ENCODE measurements around the gene PYHIN1.

The PYHIN1 gene

DNA sequence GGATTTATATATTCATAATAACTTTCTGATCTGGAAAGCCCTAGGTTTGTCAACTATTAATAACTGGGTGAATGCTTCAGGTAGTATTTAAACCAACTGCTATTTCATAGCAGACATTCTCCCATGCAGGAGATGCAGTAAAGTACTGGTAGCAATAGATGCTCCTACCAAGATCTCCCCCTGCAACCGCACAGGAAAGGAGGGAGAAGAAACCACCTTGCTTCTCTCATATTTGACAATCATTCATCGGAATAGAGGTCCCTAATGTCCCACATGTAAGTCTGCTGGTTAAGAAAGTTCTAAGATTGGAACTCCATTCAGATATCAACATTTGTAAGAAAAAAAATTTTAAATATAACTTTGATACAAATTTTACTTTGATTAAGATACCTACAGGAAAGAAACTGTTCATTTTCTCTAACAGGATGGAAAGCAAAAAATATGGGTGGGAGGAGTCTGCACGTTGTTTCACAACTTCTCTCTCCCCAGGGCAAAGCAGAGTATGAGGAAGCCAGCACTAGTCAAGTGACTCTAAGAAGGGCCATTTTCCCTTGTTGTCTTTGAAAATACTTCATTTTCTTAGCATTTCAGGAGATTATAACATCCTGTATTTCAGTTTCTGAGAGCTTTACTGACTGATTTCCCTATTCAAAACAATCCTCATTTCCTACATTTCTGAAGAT is at the start of gene PYHIN1:
Gene PYHIN1 (plus strand): TSS at position 498 of the 683 bp plus-strand sequence. CDS start 5,359 bp downstream, outside the sequence.
- peak in 1 of 2 donors; percentile 28 for DNase-seq

DNA sequence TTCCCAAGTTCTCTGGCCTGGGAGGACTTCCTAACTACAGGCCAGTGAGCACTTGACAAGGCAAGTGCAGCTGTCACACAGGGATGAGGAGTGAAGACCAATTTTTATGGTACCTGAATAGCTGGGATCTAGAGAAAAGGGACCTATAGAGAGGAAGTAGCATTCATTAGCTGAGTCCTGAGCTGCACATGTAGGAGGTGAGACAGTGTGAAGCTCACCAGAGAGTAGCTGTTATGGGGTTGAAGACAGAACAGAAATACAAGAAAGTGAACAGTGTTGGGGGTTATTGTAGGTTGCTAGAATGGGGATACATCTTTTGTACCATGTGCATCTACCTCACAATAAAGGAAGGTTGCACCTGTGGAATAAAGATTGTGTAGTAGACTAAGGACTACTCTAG is 37.7 kb upstream of the PYHIN1 start:
- no peak for DNase-seq

- DNase-seq = no peak
Measured at GRCh38 chr1:158898722-158899121, 32.6 kb upstream of the PYHIN1 start.

GRCh38 chr1:158901623-158902022 is 29.7 kb upstream of the PYHIN1 start:
- DNase-seq = no peak

- DNase-seq = no peak
Measured at GRCh38 chr1:158916085-158916484, 15.3 kb upstream of the PYHIN1 start.

DNA sequence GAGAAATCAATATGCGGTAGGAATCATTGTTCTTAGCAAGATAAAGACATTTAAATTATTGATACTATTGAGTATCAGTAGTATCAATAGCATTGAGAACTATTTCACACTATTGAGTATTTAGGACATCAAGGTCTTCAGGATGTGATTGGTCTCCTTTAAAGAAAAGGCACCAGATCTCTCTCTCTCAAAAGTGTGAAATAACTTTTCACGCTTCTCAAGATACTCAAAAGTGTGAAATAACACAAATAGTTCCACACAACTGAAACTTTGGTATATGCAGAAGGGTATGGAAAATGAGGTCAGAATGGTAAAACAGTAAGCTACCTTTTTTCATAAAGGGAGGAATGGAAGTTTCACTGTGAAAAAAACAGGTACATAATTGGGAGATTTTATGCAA is 6.7 kb upstream of the PYHIN1 start:
- no peak for DNase-seq

GRCh38 chr1:158930504-158930903 is 848 bp upstream of the PYHIN1 start:
- DNase-seq = peak; percentile 17 to 32

DNA sequence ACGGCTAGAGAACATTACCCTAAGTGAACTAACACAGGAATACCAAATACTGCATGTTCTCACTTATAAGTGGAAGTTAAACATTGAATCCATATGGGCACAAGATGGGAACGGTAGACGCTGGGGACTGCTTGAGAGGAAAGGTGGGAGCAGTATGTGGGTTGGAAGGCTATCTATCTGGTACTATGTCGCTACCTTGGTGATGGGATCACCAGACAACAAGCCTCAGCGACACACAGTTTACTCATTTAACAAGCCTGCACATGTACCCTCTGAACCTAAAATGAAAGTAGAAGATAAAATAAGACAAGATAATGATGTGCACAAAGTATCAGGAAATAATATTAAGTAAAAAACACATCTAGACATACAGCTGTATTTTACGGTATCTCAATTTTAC is 819 bp downstream of the PYHIN1 start:
- DNase-seq = peak in 1 of 2 donors; percentile 22

GRCh38 chr1:158933621-158934020 is 2.3 kb downstream of the PYHIN1 start:
- no peak for DNase-seq

DNA sequence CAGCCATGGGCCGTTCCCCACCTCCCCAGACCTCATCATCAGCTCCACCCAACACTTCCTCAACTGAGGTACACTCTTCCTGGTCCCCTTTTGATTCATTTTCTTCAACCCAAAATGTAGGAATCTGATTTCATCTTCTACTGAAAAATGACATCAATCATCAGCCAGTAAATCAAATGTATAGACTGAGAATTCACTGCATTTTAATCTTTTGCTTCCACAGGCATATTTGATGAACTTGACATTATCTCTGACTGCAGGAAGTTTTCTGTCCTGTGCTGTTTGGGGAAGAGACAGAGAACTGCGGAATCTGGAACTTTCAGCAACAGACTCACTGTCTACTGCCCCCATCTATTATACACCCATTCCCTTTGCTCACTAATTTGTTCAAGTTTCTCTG is 7.8 kb downstream of the PYHIN1 start:
- DNase-seq = no peak

- no peak for DNase-seq
Measured at GRCh38 chr1:158941317-158941716, 10.0 kb downstream of the PYHIN1 start.

GRCh38 chr1:158942490-158942889 is 11.1 kb downstream of the PYHIN1 start:
- DNase-seq = no peak

GRCh38 chr1:158943059-158943458 is 11.7 kb downstream of the PYHIN1 start:
- DNase-seq = no peak

DNA sequence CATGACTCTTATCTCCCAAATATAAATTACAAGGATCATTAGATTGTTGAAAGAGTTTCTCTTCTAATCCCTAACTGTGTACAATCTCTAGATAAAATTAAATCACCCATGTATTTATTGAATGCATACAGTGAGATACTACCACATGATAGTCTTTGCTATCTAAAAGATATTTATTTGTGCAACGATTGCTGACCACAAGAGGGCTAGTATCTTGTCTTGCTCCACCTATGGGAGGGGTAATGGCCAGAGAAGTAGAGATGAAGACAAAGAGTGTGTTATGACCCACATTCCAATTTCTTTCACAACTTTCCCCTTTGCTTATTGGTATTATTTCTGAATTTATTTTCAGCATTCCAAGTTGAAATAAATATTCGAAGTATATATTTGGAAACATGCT is 13.7 kb downstream of the PYHIN1 start:
- no peak for DNase-seq

DNA sequence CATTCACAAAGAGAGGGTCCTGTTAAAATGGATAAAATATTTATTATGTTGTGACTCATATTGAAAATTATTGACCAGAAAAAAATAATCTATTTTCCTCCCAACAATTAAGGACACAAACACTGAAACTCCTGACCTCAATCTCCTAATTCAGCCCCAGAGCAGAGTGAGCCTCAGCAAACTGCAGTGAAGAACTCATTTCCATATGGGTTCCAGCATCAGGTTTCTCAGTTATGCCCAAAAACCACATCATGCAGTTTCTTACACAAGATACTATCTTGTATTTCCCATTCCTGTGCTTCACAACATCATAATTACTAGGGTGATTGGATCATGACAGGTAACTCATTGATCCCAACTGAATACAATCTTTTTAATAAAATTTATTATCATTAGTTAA is 15.4 kb downstream of the PYHIN1 start:
- no peak for DNase-seq

DNA sequence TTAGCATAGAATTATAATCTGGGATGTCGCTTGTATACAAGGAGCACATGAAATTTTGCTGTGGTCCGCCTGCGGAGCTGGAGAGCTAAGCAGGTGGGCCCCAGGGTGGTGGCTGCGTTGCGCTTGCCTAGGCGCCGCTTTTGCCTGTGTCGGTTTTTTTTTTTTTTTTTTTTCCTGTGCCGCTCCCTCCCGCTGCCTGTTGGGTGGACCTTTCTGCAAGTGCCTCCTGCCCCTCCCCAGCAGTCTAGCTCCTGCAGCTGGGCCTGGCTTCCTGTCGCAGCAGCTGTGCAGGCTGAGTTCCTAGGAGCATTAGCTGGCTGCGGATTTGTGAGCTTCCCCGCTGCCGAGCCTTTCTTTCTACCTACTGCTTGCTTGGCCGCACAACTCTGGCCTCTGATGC is 20.6 kb downstream of the PYHIN1 start:
- no peak for DNase-seq

GRCh38 chr1:158952416-158952815 is 21.1 kb downstream of the PYHIN1 start:
- no peak for DNase-seq

- DNase-seq = no peak
Measured at GRCh38 chr1:158961178-158961577, 29.8 kb downstream of the PYHIN1 start.

- DNase-seq = no peak
Measured at GRCh38 chr1:158962983-158963382, 31.6 kb downstream of the PYHIN1 start.

DNA sequence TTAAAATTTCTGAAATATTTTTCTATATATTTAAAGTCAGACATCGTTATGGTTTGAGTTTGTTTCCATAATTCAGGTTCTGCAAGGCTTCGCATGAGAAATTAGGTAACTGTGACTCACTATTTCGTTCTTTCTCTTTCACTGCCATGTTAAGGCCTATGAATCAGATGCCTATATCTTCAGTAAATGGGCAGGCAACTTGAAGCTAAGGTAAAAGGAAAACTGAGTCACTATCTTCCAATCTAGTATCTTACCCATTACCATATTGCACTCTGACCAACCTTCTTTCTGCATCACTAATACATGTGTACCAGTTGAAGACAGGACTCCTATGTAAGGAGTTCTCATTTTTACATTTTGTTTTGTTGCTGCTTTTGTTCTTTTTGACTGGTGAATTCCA is 37.8 kb downstream of the PYHIN1 start:
- DNase-seq = no peak

- peak in 1 of 2 donors; percentile 23 for DNase-seq
Measured at GRCh38 chr1:158969855-158970254, 38.5 kb downstream of the PYHIN1 start.

DNA sequence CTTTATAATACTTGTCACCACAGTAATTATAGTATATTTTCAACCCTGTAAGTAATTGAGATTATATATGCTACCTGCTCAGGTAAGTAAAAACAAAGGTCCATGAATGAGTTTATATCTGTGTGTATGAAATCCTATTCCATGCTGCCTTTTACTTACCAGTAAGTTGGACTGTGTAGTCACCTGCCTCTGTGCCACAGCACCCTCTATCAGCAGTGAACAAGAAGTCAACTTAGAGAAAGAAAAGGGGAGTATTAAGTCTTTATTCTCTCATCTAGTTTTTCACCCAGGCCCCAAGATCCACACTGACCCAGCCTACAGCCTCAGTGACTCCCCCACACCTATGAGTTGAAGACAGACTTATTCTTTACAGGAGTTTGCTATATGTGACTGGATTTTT is 41.5 kb downstream of the PYHIN1 start:
- DNase-seq = no peak

DNA sequence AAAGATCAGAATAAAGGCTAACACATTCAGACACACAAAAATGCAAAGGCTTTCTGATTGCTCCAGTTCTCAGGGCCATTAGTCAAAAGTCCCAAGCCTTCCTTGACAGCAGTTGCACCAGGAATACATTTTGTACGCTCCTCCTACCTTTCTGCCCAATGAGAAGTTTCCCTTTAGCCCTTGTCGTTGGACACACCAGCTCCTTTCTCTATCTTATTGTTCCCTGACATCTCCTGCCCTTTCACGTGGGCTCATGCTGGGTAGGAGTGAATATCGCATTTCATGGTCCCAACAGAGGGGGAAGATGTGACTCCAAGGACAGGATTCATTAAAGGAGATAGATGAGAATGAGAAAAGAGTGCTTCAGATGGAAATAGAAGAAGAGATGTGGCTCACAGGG is 44.9 kb downstream of the PYHIN1 start:
- no peak for DNase-seq

- no peak for DNase-seq
Measured at GRCh38 chr1:158978730-158979129, 47.4 kb downstream of the PYHIN1 start.

DNA sequence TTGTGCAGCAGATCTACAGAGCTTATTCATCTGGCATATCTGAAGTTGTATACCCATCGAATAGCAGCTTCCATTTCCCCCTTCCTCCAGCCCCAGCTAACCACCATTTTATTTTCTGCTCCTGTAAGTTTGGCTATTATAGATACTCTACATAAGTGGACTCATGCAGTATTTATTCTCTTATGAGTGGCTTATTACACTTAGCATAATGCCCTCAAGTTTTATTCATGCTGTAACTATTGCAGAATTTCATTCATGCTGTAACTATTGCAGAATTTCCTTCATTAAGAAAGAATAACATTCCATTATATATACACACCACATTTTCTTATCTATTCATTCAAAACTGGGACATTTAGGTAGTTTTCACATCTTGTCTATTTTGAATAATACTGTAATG is 47.9 kb downstream of the PYHIN1 start:
- DNase-seq = no peak

Measured in stimulated activated CD4-positive, alpha-beta T cell treated with anti-CD3 and anti-CD28 coated beads, Interleukin-2, amount 100 ng/mL, for 24 hours (primary cell).